ENCODE data around the gene TRIM66. TPM values are rescaled to one million over a fixed set of nuclear protein-coding genes. Genes with fewer than 3 reads are reported as not detected.

TRIM66 gene
- total and polyA plus RNA-seq, 9 of the 15 experiments (the other 6 are each of a cell fraction or from before 2014, with no cell fraction given), result 1.1 to 7.3 (median 4.9) TPM

- TF ChIP-seq EZH2 (IDR thresholded peaks at IDR 0.05; ENCODE audit: borderline replicate concordance, low read depth, low read length) (no peak), ZNF79 (CRISPR knock-in tag; IDR thresholded peaks at IDR 0.05; ENCODE audit: low read depth) (no peak), TAF1 (IDR thresholded peaks at IDR 0.05; ENCODE audit: control insufficient read depth, extremely low read depth, insufficient read depth, low read length, severe bottlenecking) (no peak), MEF2D (tag; conservative IDR thresholded peaks at IDR 0.05; ENCODE audit: low read depth) (peak; percentile 65; the same call in 1 of the 2 replicates), FOSL1 (tag; conservative IDR thresholded peaks at IDR 0.05) (peak; percentile 89), ZNF165 (CRISPR knock-in tag; IDR thresholded peaks at IDR 0.05; ENCODE audit: borderline replicate concordance) (no peak), SMARCA4 (IDR thresholded peaks at IDR 0.05) (0 out of 2 replicates have a peak, but pooled peaks have one; percentile 28), TRIM28 (IDR thresholded peaks at IDR 0.05) (no peak), ATF3 (IDR thresholded peaks at IDR 0.05) (peak; percentile 57), ATF3 (CRISPR knock-in tag; conservative IDR thresholded peaks at IDR 0.05) (no peak), VEZF1 (CRISPR knock-in tag; IDR thresholded peaks at IDR 0.05) (peak; percentile 56), TRIM25 (IDR thresholded peaks at IDR 0.05; ENCODE audit: borderline replicate concordance) (no peak), RBM17 (IDR thresholded peaks at IDR 0.05; ENCODE audit: borderline replicate concordance, low read depth, low read length) (no peak), CBX2 (IDR thresholded peaks at IDR 0.05; ENCODE audit: insufficient read depth, low read length, poor library complexity, severe bottlenecking) (no peak), ARID1B (IDR thresholded peaks at IDR 0.05) (peak; percentile 32; the same call in 1 of the 2 replicates), CCNT2 (IDR thresholded peaks at IDR 0.05; ENCODE audit: borderline replicate concordance, extremely low read depth, insufficient read length, low read depth, low read length) (no peak), DPF2 (IDR thresholded peaks at IDR 0.05) (peak; percentile 41; the same call in 1 of the 2 replicates), ZEB2 (IDR thresholded peaks at IDR 0.05) (no peak)
- TF ChIP-seq, protein P1, sequence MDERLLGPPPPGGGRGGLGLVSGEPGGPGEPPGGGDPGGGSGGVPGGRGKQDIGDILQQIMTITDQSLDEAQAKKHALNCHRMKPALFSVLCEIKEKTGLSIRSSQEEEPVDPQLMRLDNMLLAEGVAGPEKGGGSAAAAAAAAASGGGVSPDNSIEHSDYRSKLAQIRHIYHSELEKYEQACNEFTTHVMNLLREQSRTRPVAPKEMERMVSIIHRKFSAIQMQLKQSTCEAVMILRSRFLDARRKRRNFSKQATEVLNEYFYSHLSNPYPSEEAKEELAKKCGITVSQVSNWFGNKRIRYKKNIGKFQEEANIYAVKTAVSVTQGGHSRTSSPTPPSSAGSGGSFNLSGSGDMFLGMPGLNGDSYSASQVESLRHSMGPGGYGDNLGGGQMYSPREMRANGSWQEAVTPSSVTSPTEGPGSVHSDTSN (CRISPR knock-in tag; IDR thresholded peaks at IDR 0.05; ENCODE audit: low read depth), result no peak
- TF ChIP-seq, protein P1 (tag; conservative IDR thresholded peaks at IDR 0.05; ENCODE audit: low read depth), result peak; percentile 45; the same call in 1 of the 2 replicates
- TF ChIP-seq, protein P2, sequence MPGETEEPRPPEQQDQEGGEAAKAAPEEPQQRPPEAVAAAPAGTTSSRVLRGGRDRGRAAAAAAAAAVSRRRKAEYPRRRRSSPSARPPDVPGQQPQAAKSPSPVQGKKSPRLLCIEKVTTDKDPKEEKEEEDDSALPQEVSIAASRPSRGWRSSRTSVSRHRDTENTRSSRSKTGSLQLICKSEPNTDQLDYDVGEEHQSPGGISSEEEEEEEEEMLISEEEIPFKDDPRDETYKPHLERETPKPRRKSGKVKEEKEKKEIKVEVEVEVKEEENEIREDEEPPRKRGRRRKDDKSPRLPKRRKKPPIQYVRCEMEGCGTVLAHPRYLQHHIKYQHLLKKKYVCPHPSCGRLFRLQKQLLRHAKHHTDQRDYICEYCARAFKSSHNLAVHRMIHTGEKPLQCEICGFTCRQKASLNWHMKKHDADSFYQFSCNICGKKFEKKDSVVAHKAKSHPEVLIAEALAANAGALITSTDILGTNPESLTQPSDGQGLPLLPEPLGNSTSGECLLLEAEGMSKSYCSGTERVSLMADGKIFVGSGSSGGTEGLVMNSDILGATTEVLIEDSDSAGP (CRISPR knock-in tag; IDR thresholded peaks at IDR 0.05), result no peak
Observed at GRCh38 chr11:8728563-8728962, 46.1 kb upstream of the TRIM66 start (continued).

All from K562 (cell line).